HEK293 (cell line): ENCODE measurements around the gene DDX56.
A peak's percentile ranks its signal among the peaks of the same experiment; 100 is the strongest.

Experiments
- CTCF ChIP-seq: fragments of 450-650 bp; formaldehyde crosslinking; IDR thresholded peaks from 2 replicates; pipeline ENCODE4 v1.5.1; 2016; ENCODE audit warnings: missing biosample characterization, missing genetic modification characterization
- KLF16 ChIP-seq: fragments of 450-650 bp; formaldehyde crosslinking; IDR thresholded peaks from 2 replicates; pipeline ENCODE4 v1.5.1; 2017; ENCODE audit warnings: missing biosample characterization, missing genetic modification characterization
- ZBTB17 ChIP-seq: fragments of 450-650 bp; formaldehyde crosslinking; IDR thresholded peaks from 2 replicates; pipeline ENCODE4 v1.5.1; 2016; ENCODE audit warnings: missing biosample characterization, missing genetic modification characterization
- ZEB2 ChIP-seq: fragments of 450-650 bp; formaldehyde crosslinking; IDR thresholded peaks from 2 replicates; pipeline ENCODE4 v1.5.1; 2016; ENCODE audit warnings: missing biosample characterization, missing genetic modification characterization
- ZNF426 ChIP-seq: fragments of 450-650 bp; formaldehyde crosslinking; IDR thresholded peaks from 2 replicates; pipeline ENCODE4 v1.5.1; 2017; ENCODE audit warnings: missing biosample characterization, missing genetic modification characterization, mild to moderate bottlenecking, inconsistent platforms, moderate library complexity
- ZNF768 ChIP-seq: fragments of 450-650 bp; formaldehyde crosslinking; IDR thresholded peaks from 2 replicates; pipeline ENCODE4 v1.5.1; 2018; ENCODE audit warnings: missing biosample characterization, mild to moderate bottlenecking, missing genetic modification characterization
- ZNF791 ChIP-seq: fragments of 450-650 bp; formaldehyde crosslinking; IDR thresholded peaks from 2 replicates; pipeline ENCODE4 v1.5.1; 2016; ENCODE audit warnings: missing biosample characterization, missing genetic modification characterization

DNA sequence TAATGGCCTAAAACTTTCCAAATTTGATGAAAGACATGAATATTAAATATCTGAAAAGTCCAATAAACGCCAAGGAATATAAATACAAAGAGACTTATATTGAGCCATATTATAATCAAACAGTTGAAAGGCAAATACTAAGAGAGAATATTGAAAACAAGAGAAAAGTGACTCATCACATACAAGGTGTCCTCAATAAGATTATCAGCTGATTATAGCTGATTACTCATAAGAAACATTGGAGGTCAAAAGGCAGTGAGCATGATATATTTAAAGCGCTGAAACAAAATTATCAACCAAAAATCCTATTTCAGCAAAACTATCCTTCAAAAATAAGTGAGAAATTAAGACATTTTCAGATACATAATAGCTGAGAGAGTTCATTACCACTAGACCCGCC lies 24.8 kb downstream of the DDX56 start:
- TF ChIP-seq CTCF (no peak), ZBTB17 (no peak), ZNF768 (tag by site-specific recombination) (no peak), ZEB2 (tag by site-specific recombination) (no peak), KLF16 (tag by site-specific recombination) (no peak), ZNF426 (tag by site-specific recombination) (no peak), ZNF791 (tag by site-specific recombination) (peak; percentile 78)
